Ramos (cell line): ENCODE data around the gene OSR1.

ENCODE experiments used
- in situ Hi-C: fragments of 300-500 bp; cut with MboI; formaldehyde crosslinking; loops from one replicate; pipeline ENCODE4 v1.14.3; 2022; ENCODE audit warnings: low sequenced_read_pairs; ENCODE audit not compliant: unreplicated experiment

Gene OSR1

DNA sequence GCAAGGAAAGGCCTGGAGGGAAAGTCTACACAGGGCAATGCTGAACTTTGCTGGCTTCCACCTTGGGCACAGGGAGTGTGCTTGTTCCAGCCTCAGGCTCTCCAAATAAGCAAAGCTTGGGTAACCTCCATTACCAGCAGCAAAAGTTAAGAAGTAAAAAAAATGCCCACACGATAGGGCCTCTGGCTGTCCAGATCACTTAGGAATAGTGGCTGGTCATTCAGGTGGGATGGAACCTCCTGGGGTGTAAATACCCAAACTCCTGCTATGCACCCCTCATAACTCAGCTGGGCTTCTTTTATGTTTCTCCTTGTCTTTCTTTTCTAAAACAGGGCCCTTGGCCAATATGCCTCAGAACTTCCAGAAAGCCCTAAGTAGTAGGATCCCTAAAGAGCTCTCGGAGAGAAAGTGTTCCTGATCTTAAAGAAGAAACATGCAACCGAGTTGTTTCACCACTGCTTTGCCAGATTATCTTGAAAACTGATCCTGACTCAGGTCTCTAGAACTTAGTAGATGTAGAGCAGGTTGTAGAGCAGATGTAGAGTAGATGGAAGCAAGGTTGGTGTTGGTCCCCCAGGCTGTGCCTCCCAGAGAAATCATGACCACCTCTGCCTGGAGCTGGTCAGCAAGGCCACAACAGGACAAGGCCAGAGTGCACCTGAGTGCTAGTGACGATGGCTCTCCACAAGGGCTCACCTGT lies 2.0 kb upstream of the OSR1 start:
- in situ Hi-C loops: loop anchor here (25.0 kb wide), 3 partner anchors 502 to 848 kb away; no protein-coding TSS in a partner anchor

GRCh38 chr2:19359456-19359855 lies 1.0 kb upstream of the OSR1 start:
- in situ Hi-C loops: loop anchor here (25.0 kb wide), 3 partner anchors 503 to 847 kb away; no protein-coding TSS in a partner anchor

DNA sequence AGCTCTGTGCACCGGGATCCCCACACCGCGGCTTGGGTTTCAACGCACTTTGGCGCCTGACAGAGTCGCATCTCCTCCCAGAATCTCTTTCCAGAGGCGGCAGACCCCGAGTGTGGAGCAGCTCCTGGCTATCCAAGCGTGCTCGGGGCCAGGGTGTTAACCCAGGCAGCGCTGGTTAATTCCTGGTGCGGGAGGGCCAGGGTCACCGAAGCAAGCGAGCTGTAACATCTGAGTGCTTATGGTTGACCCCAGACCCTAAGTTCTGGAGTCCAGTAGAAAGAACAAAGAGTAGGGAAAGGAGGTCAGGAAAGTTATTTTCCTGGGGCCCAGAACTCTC lies 566 bp upstream of the OSR1 start:
- in situ Hi-C loops: loop anchor here (25.0 kb wide), 3 partner anchors 503 to 847 kb away; no protein-coding TSS in a partner anchor

DNA sequence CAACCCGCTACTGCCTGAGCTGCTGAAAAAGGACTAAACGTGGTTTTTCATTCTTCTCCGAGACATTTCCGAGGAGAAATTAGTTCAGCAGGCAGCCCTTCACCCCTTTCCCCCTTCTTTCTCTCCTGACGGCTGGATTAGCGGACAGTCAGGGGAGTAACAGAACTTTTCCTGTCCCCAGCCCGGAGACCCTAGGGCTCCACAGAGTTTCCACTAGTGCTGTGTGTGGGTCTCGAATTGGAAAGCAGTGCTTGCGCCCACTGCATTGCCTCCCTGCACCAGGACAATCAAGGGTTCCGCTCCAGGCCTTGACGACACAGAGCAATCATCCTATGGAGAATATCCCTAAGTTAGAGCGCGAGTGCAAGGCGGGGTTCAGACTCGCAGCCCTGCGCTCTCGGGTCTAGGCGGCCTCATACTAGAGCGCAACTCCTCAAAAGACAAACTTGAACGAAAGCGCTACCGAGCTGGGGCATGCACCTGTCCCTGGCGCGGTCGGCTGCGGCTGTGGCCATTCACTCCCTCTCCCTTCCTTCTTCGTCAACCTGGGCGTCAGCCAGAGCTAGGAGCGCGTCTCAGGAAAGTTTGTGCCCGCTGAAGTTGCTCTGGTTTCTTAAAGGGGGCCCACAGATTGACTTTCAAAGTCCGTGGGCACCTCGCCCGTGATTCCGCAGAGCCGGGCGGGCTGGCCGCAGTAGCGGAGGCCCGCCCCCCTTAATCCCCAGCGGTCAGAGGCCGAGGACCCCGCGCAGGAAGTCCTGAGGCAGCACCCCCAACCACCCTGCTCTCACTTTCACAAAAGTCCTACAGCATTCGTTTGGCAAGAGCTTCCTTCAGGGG lies 801 bp downstream of the OSR1 start:
- in situ Hi-C loops: loop anchor here (25.0 kb wide), 3 partner anchors 505 to 845 kb away; no protein-coding TSS in a partner anchor

GRCh38 chr2:19356545-19357401 lies 1.6 kb downstream of the OSR1 start:
- in situ Hi-C loops: loop anchor here (25.0 kb wide), 3 partner anchors 506 to 844 kb away; no protein-coding TSS in a partner anchor

DNA sequence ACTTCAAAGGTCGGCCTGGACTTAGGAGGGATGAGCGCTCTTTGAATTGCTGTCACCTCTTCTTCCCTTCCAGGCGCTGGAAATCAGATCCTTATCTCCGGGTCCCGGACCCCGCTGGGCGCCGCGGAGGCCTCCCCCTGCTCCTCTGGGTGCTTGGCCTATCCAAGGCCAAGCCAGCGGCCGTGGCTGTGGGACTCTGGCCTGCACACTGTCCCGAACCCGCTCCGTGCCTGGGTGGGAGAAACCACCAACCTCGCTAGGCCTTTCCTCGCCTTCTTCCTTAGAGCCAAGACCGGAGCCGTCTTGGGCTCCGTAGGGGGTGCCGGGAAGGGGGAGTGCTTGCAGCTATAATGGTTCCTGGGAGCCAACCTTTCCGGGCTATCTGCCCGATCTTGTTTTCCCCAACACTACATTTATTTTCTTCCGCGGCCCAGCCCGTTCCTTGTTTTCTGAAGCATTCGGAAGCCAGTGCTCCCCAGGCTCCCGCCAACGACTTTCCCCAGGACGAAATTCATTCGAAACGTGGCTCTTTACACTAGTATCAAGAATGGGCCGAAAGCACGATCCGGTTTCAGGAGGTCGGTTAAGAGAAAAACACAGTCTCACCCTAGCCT lies 2.4 kb downstream of the OSR1 start:
- in situ Hi-C loops: loop anchor here (25.0 kb wide), 3 partner anchors 506 to 844 kb away; no protein-coding TSS in a partner anchor

DNA sequence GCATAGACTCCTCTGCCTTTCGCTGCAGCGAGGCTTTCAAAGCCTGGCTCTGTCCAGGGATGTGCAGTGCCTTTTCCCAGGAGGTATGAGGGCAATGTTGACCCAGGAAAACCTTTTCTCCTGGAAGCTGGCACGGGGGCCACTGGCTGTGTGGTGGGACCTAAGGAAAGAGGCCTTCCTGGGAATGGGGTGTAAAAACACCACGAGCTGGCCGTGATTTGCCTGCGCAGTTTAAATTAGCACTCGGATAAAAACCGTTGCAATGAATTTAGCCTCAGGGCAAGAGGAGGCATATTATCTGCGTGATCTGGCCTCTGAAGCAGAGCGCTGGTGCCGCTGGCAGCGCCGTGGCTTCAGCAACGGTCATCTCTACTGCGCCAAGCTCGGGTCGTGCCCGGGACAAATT lies 3.0 kb downstream of the OSR1 start:
- in situ Hi-C loops: loop anchor here (25.0 kb wide), 3 partner anchors 507 to 843 kb away; no protein-coding TSS in a partner anchor

DNA sequence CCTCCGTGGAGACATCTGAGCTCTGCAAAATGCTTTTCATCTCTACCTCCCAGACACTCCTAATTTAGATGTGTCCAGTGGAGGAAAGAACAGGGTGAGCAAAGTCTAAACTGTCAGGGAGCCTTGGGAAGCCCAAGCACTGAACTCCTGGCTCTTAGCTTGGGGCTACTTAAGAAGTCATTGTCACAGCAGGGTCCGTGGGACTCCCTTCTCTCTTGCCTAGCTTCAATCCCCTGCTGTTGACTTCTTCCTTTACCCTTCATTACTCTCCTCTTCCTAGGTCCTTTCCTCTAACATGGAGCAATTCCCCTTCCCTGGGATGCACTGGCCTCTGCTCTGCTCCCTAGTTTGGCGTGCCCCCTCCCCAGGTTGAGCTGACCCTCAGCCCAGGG lies 3.4 kb downstream of the OSR1 start:
- in situ Hi-C loops: loop anchor here (25.0 kb wide), 3 partner anchors 507 to 843 kb away; no protein-coding TSS in a partner anchor

GRCh38 chr2:19353721-19354050 lies 4.7 kb downstream of the OSR1 start:
- in situ Hi-C loops: loop anchor here (25.0 kb wide), 3 partner anchors 509 to 841 kb away; no protein-coding TSS in a partner anchor

DNA sequence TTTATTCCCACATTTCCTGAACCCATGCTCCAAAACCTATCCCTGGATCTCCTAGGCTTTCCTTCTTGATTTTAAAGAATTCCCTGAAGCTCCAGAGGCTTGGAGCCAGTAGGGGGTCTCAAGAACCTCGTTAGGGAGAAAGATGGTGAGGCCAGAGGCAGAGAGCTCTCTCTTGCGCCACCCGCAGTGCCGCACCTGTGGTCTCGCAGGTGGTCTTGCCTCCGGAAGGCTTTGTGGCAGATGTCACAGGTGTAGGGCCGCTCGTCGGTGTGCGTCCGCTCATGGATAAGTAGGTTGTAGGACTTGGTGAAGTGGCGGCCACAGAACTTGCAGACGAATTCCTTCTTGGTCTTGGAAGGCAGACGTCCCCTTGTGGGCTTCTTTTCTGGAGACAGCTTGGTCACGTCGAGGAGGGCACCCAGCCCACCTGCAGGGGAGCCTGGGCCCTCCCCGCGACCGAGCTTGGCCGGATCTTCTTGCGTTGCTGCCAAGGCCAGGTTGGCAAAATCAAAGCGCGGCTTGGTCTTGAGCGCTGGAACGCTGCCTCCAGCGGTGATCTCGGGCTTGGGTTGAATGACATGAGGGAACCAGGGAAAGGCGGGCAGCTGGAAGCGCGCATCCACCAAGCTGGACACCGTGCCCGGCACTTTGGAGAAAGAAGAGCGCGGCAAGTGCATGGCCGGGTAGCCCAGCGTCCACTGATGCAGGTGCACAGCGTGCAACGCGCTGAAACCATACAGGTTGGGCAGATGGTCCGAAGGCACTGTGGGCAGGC lies 5.3 kb downstream of the OSR1 start:
- in situ Hi-C loops: loop anchor here (25.0 kb wide), 3 partner anchors 509 to 841 kb away; no protein-coding TSS in a partner anchor

DNA sequence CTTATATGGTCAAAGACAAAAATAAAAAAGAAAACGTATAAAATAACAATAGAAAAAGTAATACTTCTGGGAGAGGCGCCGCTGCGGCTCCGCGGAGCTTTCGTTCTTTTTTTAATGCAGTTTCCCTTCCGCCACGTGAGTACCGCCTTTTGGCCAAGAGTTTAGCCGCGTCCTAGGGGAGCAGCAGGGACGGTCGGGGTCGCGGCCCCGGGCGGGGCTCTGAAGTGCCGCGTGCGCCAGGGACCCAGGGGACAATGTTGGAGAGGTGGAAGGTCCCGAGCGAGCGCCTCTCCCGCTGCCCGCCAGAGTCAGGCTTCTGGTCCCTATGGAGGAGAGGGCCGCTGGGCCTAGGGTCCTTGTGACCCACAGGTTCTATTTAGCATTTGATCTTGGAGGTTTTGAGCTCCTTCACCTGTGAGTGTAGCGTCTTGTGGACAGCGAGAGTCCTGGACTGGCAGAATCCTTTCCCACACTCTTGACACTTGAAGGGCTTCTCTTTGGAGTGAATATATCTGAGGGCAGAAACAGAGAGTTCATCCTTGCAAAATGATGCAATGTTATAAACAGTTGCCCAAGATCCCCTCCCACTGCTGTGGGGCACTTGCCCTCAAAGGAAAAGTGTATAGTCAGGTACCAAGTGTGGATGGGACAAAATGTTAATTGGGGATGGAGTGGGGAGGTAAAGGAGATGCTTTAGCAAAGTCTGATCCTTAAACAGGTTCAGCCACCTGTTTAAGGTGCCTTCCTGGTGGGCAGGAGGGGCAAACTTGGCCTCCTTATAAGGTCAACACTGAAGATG lies 6.3 kb downstream of the OSR1 start:
- in situ Hi-C loops: loop anchor here (25.0 kb wide), 3 partner anchors 510 to 840 kb away; no protein-coding TSS in a partner anchor

DNA sequence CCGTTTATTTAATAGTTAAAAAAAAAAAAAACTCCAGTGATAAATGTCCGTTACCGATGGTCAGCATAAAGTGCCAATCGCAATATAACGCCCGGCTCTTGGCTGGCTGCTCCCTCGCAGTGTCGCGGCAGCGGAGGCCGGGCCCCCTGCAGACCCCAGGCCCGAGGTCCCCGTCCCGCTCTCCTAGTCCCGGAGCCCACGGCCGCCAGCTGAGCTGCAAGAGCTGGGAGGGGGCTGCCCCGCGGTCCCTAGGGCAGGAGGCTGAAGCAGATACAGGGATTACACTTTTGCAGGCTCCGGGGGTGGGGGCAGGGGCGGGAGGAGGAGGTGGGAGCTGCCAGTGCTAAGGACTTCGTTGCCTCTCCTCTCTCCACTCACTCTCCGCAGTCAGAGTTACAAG lies 6.9 kb downstream of the OSR1 start:
- in situ Hi-C loops: loop anchor here (25.0 kb wide), 3 partner anchors 511 to 839 kb away; no protein-coding TSS in a partner anchor

GRCh38 chr2:19350678-19351401 lies 7.6 kb downstream of the OSR1 start:
- in situ Hi-C loops: loop anchor here (25.0 kb wide), 3 partner anchors 511 to 839 kb away; no protein-coding TSS in a partner anchor

DNA sequence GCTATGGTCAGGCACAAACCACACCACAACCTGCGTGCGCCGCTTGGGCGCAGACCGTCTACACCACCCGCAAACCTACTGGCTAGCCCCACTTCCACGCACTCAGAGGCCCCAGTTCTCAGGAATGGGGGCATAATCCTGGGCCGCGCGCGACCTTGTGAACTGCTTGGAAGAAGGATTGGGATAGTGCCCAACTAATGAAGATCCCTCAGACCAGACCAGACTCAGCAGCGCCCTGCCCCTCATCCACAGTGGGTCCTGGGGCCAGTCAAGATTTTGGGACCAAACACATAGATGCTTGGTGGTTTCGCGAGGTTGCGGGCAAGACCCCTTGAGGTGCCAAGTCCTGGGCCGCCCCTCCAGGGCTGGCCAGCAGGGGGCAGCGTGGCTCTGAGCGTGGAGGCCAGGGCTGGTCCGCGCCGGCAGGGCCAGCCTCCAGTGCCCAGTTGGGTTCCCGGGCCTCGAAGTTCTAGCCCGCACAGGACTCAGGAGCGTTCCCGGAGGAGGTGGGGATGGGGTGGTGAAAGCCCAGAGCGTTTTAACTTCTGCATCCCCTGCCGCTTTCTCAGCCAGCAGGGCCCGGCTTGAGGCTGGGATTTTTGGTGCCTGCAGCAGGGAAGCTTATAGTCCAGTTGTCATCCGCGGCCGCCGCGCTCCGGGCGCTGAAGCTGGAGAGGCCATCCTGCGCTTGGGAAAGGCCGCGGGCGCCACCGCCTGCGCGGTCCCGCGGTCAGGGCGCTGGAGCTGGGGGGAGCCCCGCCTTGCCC lies 8.3 kb downstream of the OSR1 start:
- in situ Hi-C loops: loop anchor here (25.0 kb wide), 3 partner anchors 512 to 838 kb away; no protein-coding TSS in a partner anchor

DNA sequence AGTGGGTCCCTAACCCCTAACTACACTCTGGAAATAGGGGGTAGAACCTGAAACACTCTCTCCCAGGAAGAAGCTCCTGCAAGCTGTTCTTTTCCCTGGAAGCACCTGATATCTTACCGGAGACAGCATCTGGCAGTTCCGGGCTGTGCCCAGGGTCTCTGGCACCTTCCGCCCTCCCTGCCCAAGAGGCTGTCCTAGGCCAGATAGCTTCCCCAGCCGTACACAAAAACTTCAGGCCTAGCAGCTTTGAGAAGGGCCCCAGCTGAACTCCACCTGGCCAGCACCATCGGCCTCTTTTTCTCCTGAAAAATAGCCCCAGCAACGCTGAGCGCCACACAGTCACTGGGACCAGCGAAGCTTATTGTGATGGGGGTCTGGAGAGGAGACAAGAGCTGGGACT lies 9.7 kb downstream of the OSR1 start:
- in situ Hi-C loops: no loop called here
